Lower leg skin (tissue), 4 donors: ENCODE measurements around the gene SEMA3A. TPM values are rescaled to one million over a fixed set of nuclear protein-coding genes. Genes with fewer than 3 reads are reported as not detected.

ENCODE experiments used
- DNase-seq, 2 donors: peaks; one replicate each; pipeline ENCODE4 v3.0.0-alpha.2; 2019; ENCODE audit warnings: low spot score in 2 of 2
- H3K4me3 ChIP-seq: fragments of 200-600 bp; sonication (generic); 2 replicates; pipeline ENCODE4 v1.5.1; 2017; ENCODE audit warnings: mild to moderate bottlenecking, low read depth; ENCODE audit not compliant: poor library complexity, severe bottlenecking
- CTCF ChIP-seq, 3 donors: fragments of 450-650 bp; IDR thresholded peaks; one replicate each; pipeline ENCODE4 v1.5.1; 2016; ENCODE audit warnings: antibody characterized with exemption in 3 of 3, mild to moderate bottlenecking in 3 of 3, moderate library complexity in 2 of 3
- POLR2A ChIP-seq, 2 donors: fragments of 450-650 bp; IDR thresholded peaks; one replicate each; pipeline ENCODE4 v1.6.1; 2016 to 2017; ENCODE audit warnings: antibody characterized with exemption in 2 of 2, mild to moderate bottlenecking in 1 of 2, moderate library complexity in 1 of 2
- WGBS, 2 donors: methylation state at CpG; one replicate each; pipeline ENCODE4 v1.1.5; 2018; 5-methylcytosine and 5-hydroxymethylcytosine counted together
- intact Hi-C: fragments of 100-400 bp; cut with DNase I; formaldehyde crosslinking; loops from one replicate; pipeline ENCODE4 v1.15.0; 2023; ENCODE audit warnings: low total_unique reads
- total RNA-seq, 4 donors: library from RNA; depleted of rRNA; stranded (reverse); fragments of >200 nt; gene quantifications; one replicate each; pipeline ENCODE4 v1.1.0, GENCODE V29; 2016

SEMA3A gene
- total RNA-seq, 4 donors from 2014 or later = 0.19 to 1.6 (median 1.4) TPM

GRCh38 chr7:83918142-83918541, 276.4 kb downstream of the SEMA3A start:
- no peak for DNase-seq
- intact Hi-C loops = no loop called here
- TF ChIP-seq CTCF (IDR thresholded peaks at IDR 0.05) (no peak), POLR2A (IDR thresholded peaks at IDR 0.05) (no peak)
- H3K4me3 ChIP-seq = no peak overlapping the region
- 57 to 66% methylated on average over 1 of the region's 1 CpG for WGBS, 2 donors

GRCh38 chr7:83913174-83913573, 281.4 kb downstream of the SEMA3A start:
- DNase-seq = no peak
- intact Hi-C loops = no loop called here
- no peak for TF ChIP-seq POLR2A (IDR thresholded peaks at IDR 0.05)
- TF ChIP-seq CTCF (IDR thresholded peaks at IDR 0.05) = no peak
- no peak overlapping the region for H3K4me3 ChIP-seq

- intact Hi-C loops = no loop called here
- H3K4me3 ChIP-seq = no peak overlapping the region
- TF ChIP-seq CTCF (IDR thresholded peaks at IDR 0.05) = no peak
- no peak for TF ChIP-seq POLR2A (IDR thresholded peaks at IDR 0.05)
- 80 to 95% methylated on average over 2 of the region's 2 CpGs for WGBS, 2 donors
- no peak for DNase-seq
Observed at GRCh38 chr7:83908526-83908925, 286.1 kb downstream of the SEMA3A start.
